ENCODE results near the gene ANGPTL5.
"Not testable (repeated sequence)": the region's sequence is repeated elsewhere in the genome, so short reads cannot be mapped to it uniquely, and the experiment has no call there.

ANGPTL5 gene

GRCh38 chr11:101885631-101886030 is 30.7 kb downstream of the ANGPTL5 start:
- DNase-seq (ENCODE audit: low spot score), result no peak

GRCh38 chr11:101881586-101881985 is 34.7 kb downstream of the ANGPTL5 start:
- no peak for DNase-seq (ENCODE audit: low spot score)

DNA sequence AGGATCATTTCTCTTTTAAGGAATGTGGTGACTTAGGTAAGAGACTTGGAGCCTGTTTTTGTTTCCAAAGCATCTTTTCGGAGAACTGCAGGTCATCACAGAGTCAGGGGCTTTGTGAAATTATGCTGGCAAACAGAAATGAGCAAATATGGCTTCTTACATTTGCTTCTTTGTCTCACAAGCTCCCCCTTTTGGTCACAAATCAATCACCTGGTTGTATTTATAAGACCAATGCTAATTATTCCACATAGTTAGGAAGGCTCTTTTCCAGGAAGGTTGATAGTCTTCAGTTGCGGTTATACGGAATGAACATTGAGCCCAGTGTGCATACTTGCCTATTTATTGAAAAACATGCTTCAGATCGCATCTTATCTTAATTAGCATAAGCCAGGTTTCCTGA is 36.1 kb downstream of the ANGPTL5 start:
- no peak for DNase-seq (ENCODE audit: low spot score)

DNA sequence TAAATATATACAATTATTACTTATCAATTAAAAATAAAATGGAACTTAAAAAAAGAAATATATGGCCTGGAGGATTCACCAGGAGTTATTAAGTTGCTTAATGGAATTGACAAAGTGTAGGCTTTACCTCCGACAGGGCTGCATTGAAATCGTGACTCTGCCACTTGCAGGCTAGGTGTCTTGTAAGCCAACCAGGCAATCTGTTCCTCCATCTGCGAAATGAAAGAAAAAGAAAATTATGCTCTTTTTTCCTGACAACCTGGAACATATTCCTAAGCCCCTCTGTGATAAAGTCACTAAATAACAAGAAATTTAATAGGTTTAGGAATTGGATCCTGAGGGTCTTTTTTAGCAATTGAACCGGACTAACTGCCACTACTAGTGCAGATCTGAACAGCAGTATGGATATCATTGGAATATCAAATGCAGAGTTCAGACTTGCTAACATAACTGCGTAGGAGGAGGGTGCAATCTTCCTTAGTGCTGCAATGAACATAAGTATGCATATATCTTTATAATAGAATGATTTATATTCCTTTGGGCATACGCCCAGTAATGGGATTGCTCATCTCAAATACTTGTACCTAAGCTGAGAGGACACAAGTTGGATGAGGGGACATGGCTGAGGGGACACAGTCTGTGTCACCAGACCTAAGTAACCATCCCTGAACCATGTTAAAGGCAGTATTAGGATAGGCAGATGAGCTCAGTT is 44.0 kb downstream of the ANGPTL5 start:
- no peak for DNase-seq (ENCODE audit: low spot score)

DNA sequence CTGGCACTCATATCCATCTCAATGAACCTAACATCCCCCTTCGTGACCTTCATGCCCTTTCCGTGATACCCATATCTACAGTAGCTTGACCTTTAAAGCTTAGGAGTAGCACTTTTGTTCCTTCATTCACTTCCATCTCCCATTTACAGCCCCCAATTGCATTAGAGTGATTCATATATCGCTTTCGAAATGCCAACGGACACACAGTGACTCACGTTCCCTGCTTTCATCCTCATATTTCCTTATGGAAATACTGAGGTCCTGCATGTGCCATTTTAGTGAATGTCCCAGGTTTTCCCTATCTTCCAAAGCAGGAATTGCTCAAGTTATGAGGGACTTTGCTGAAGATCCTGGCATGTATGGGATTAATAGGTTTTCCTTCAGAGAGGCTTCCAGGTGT is 45.8 kb downstream of the ANGPTL5 start:
- DNase-seq (ENCODE audit: low spot score), result no peak

- DNase-seq (ENCODE audit: low spot score), result no peak
Observed at GRCh38 chr11:101867951-101868350, 48.4 kb downstream of the ANGPTL5 start.

DNA sequence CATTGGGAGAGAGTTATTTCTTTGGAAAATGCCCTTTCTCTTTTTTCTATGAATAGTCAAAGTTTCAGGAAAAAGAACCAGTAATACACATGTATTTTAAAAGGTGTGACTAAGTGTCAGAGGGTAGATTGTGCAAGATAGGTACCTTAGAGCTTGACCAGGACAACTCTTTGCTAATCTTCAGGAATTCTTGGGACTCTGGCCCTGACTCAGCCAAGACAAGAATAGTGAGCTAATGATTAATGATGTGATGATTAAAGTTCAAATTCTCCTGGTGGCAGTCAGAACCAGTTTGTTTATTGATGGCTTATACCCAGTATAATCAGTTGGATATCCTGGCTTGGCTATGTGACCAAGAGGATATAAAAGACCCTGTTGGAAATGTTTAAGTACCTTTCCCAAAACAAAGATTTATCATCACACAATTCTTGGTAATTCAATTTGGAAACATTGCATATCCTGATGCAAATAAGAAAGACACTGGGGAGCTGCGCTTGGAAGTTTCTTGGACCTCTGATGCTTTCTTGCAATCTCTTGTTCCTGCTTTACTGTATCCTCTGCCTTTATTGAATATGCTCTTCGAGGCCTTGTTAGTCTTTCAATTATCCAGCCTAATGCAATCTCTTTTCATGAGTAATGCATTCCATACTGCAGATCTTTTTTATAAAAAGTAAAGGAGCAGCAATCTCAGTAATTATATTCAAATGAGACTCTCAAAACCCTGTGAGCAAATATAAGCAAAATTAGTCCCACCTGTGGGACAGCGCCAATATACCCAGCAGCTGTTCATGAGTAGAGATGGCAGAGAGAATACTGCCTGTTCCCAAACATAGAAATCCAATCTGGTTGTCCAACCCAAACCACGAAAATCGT is 49.5 kb downstream of the ANGPTL5 start:
- DNase-seq (ENCODE audit: low spot score), result no peak

GRCh38 chr11:101864098-101864497 is 52.2 kb downstream of the ANGPTL5 start:
- DNase-seq (ENCODE audit: low spot score), result no peak

DNA sequence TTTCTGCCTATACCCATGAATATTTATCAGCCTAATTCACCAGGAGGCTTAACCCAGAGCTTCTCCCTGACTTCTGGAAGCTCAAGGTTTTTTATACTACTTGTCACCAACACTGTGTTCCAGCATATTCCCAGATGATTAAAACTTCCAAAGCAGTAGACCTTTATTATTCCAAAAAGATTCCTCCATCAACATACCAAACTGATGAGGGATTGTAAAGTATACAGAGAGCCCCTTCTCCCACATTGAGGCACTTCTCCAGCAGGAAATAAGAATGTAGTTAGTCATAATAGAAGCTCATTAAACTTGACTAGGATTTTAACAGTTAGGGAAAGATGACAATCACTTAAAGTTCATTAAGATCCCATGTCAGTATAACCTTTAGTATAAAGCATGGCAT is 53.0 kb downstream of the ANGPTL5 start:
- no peak for DNase-seq (ENCODE audit: low spot score)

GRCh38 chr11:101862391-101863233 is 53.7 kb downstream of the ANGPTL5 start:
- no peak for DNase-seq (ENCODE audit: low spot score)

DNA sequence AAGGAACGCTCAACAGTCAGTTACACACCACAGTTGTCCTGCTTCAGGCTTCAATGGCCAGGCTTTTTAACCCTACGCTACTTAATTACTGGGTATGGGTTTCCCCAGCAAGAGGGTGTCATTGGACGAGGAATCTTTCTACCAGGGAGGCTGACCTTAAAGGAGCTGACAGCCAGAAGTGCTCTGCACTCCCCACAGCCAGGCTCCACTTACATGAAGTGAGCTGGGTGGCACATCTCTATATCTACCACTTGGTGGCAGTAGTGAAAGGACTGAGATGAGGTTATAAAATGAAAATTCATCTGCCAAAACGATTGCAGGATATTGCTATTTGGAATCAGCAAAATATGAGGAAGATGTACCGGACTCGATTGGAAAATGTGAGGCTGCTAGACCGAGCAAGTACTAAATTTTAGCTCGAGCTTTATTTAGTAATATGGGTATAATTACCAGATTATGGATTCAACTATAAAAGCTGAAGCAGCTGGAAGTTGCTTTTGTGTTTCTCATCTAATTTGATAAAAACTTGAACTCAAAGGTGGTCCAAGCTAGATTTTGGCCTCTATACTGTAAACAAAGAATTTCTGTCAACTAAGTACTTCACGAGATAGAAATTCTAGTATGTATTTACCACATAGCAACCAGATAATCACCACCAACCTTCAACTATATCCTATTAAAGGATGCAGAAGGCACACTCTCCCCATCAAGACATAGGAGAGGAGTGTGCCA is 55.5 kb downstream of the ANGPTL5 start:
- DNase-seq (ENCODE audit: low spot score), result peak; percentile 11

DNA sequence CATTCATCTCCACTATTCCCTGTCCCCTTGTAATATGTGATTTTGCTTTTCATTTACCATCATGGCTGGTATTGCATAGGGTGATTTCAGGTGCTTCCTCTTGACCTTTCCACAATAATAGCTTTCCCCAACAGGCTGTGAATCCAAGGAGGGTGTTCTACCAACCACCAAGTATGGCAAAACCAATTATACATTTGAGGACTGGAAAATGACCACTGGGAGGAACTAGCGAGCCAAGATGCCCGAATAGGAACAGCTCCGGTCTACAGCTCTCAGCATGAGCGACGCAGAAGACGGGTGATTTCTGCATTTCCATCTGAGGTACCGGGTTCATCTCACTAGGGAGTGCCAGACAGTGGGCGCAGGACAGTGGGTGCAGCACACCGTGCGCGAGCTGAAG is 64.1 kb downstream of the ANGPTL5 start:
- not testable (repeated sequence) for DNase-seq (ENCODE audit: low spot score)

- DNase-seq (ENCODE audit: low spot score), result no peak
Observed at GRCh38 chr11:101848262-101848661, 68.1 kb downstream of the ANGPTL5 start.

- DNase-seq (ENCODE audit: low spot score), result no peak
Observed at GRCh38 chr11:101844608-101845007, 71.7 kb downstream of the ANGPTL5 start.

GRCh38 chr11:101840704-101841103 is 75.6 kb downstream of the ANGPTL5 start:
- DNase-seq (ENCODE audit: low spot score), result no peak

Data from globus pallidus (tissue), 1 donor.